GM12874 (cell line): ENCODE results near the gene ARFGEF3.

Experiments
- CTCF ChIP-seq: IDR thresholded peaks from 2 replicates; pipeline ENCODE4 v1.5.1; 2011; ENCODE audit warnings: low read depth, mild to moderate bottlenecking, control low read depth, low read length, moderate library complexity; ENCODE audit not compliant: insufficient read depth

ARFGEF3 gene

GRCh38 chr6:138239774-138240173 is 78.0 kb downstream of the ARFGEF3 start:
- no peak for TF ChIP-seq CTCF

- no peak for TF ChIP-seq CTCF
Observed at GRCh38 chr6:138240476-138241245, 78.9 kb downstream of the ARFGEF3 start.

- TF ChIP-seq CTCF = no peak
Observed at GRCh38 chr6:138241381-138241780, 79.6 kb downstream of the ARFGEF3 start.

GRCh38 chr6:138241934-138242333 is 80.2 kb downstream of the ARFGEF3 start:
- TF ChIP-seq CTCF = no peak

- TF ChIP-seq CTCF = no peak
Observed at GRCh38 chr6:138242987-138243592, 81.4 kb downstream of the ARFGEF3 start.

GRCh38 chr6:138245751-138246150 is 84.0 kb downstream of the ARFGEF3 start:
- TF ChIP-seq CTCF = no peak

GRCh38 chr6:138246650-138247440 is 85.1 kb downstream of the ARFGEF3 start:
- no peak for TF ChIP-seq CTCF
